GM12891 (cell line): ENCODE data around the gene FGD5.
A peak's percentile ranks its signal among the peaks of the same experiment; 100 is the strongest.

Source experiments
- DNase-seq: peaks from one replicate; pipeline ENCODE4 v3.0.0; 2011; ENCODE audit warnings: low spot score; ENCODE audit not compliant: insufficient read length
- FAIRE-seq: peaks from 2 replicates; lab custom pipeline; 2011; peaks lifted over from hg19 to GRCh38; lab: Jason Lieb, UNC
- PAX5 ChIP-seq: IDR thresholded peaks from 2 replicates; pipeline ENCODE4 v1.6.1; 2011; ENCODE audit warnings: low read length, moderate library complexity, mild to moderate bottlenecking; ENCODE audit not compliant: insufficient read depth, severe bottlenecking
- POLR2A ChIP-seq: IDR thresholded peaks from 2 replicates; pipeline ENCODE4 v1.6.1; 2011; ENCODE audit warnings: low read depth, low read length, control low read depth
- POLR2AphosphoS5 ChIP-seq: IDR thresholded peaks from 2 replicates; pipeline ENCODE4 v1.6.1; 2011; ENCODE audit warnings: low read depth, low read length, control low read depth
- POU2F2 ChIP-seq: IDR thresholded peaks from 2 replicates; pipeline ENCODE4 v1.6.1; 2011; ENCODE audit warnings: low read depth, mild to moderate bottlenecking, control low read depth, low read length, moderate library complexity
- SPI1 ChIP-seq: IDR thresholded peaks from 2 replicates; pipeline ENCODE4 v1.6.1; 2011; ENCODE audit warnings: low read depth, low read length, control low read depth
- TAF1 ChIP-seq: IDR thresholded peaks from 2 replicates; pipeline ENCODE4 v1.6.1; 2011; ENCODE audit warnings: low read depth, low read length, control low read depth

FGD5 gene

GRCh38 chr3:14949126-14949525 is 130.4 kb downstream of the FGD5 start:
- FAIRE-seq (peak; percentile 13), DNase-seq (no peak)

DNA sequence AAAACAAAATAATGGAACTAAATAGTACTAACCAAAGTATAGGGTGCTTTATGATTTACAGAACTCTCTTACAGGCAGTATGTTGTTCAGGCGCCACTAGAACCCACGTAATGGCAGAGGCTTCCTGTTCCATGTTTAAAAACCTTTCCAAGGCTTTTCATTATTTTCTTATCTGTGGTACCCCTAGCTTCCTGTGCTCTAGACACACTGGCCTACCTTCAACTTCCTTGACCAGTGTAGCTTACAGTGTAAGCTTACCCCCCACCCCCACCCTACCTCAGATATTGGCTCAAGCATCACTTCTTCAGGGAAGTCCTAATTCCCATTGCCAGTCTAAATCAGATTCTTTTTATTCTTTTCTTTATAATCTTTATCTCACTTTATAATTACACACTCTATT is 131.5 kb downstream of the FGD5 start:
- no peak for FAIRE-seq
- no peak for TF ChIP-seq TAF1
- TF ChIP-seq PAX5: no peak
- no peak for TF ChIP-seq POLR2A
- TF ChIP-seq SPI1: no peak
- no peak for TF ChIP-seq POLR2AphosphoS5
- no peak for DNase-seq

More at GRCh38 chr3:14949126-14949525, 130.4 kb downstream of the FGD5 start:
- TF ChIP-seq POLR2A (no peak), PAX5 (no peak), SPI1 (no peak), TAF1 (no peak), POLR2AphosphoS5 (no peak), POU2F2 (no peak)

DNA sequence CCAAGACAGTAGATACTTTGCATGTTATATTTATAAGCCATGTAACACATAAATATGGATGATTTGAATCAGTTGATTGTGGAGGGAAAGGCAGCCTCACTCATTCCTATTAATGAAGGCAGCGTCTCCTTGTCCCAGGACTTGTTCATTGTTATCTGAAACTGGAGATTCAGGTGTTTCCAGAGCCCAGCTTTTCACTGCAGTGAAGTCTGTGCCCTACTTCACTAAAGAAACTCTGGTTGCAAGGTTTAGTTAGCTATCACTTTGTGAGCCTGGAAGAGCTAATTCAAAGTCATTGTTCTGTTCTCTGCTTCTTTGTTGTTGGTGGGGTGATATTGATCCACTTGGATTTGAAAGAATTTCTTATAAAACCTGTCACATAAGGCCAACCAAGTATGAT is 138.4 kb downstream of the FGD5 start:
- DNase-seq: no peak
- FAIRE-seq: peak; percentile 48
- TF ChIP-seq PAX5: no peak
- TF ChIP-seq SPI1: no peak
- no peak for TF ChIP-seq POLR2A
- no peak for TF ChIP-seq TAF1
- TF ChIP-seq POU2F2: no peak
- TF ChIP-seq POLR2AphosphoS5: no peak

DNA sequence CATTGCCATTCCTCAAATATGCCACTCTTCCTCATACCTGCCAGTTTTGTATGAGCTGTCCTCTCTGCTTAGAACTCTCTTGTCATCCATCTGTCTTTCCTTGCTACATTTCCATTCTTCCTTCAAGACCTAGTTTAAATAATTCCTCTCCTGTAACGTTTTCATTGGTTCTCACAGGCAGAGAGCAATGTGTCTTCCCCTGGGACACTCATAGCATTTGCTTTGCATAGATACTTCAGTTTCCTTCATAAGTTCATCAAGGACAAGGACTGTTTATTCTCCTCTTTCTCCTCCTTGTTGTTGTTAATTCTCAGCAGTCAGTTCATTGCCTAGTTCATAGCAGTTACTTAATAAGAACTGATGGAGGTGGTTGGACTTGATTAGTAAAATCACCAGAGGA is 139.2 kb downstream of the FGD5 start:
- FAIRE-seq (peak; percentile 82), DNase-seq (no peak)
- TF ChIP-seq TAF1 (no peak), POLR2A (no peak), POLR2AphosphoS5 (no peak), PAX5 (no peak), SPI1 (no peak), POU2F2 (no peak)

GRCh38 chr3:14959359-14959943 is 140.7 kb downstream of the FGD5 start:
- FAIRE-seq (peak; percentile 69), DNase-seq (no peak)
- TF ChIP-seq PAX5 (no peak), POU2F2 (no peak), POLR2AphosphoS5 (no peak), TAF1 (no peak), POLR2A (no peak)

- TF ChIP-seq TAF1 (no peak), POLR2AphosphoS5 (no peak), SPI1 (no peak), POU2F2 (no peak), POLR2A (no peak), PAX5 (no peak)
- no peak for FAIRE-seq
- no peak for DNase-seq
These were observed 144.0 kb downstream of the FGD5 start for GRCh38 chr3:14962762-14963161.

GRCh38 chr3:14967285-14967684 is 148.5 kb downstream of the FGD5 start:
- DNase-seq (no peak), FAIRE-seq (no peak)
- TF ChIP-seq POLR2A (no peak), POLR2AphosphoS5 (no peak), TAF1 (no peak), PAX5 (no peak), POU2F2 (no peak), SPI1 (no peak)

DNA sequence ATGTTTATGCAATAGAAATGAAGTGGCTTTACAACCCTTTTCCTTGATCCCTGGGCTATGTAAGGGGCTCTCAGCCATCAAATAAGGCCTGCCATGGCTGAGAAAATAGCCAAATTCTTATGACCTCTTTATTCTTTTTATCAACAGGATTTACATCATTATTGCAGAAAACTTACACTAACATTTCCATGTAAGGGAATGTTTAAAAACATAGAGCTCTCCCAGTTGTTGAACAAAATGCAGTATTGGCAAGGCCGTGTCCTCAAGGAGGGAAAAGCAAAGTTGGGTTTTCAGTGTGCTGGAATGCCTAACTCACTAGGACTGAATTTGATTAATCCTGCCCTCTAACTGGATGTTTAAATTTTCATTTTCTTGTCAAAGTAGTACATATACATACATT is 150.9 kb downstream of the FGD5 start:
- FAIRE-seq: no peak
- TF ChIP-seq PAX5: no peak
- no peak for TF ChIP-seq POLR2AphosphoS5
- no peak for TF ChIP-seq TAF1
- no peak for TF ChIP-seq POU2F2
- TF ChIP-seq SPI1: no peak
- no peak for TF ChIP-seq POLR2A
- DNase-seq: no peak

GRCh38 chr3:14976317-14976716 is 157.6 kb downstream of the FGD5 start:
- TF ChIP-seq POLR2AphosphoS5 (no peak), SPI1 (no peak), TAF1 (no peak), POLR2A (no peak), POU2F2 (no peak), PAX5 (no peak)
- DNase-seq (no peak), FAIRE-seq (no peak)
